MM.1S (cell line): Measurements from ENCODE around the gene SEC31B.

Experiments used
- DNase-seq: peaks from one replicate; pipeline ENCODE4 v3.0.0-alpha.2; 2015
- H2AFZ ChIP-seq: fragments of 300-600 bp; sonication (generic); 2 replicates; pipeline ENCODE4 v1.6.0; 2016; ENCODE audit warnings: antibody characterized with exemption, low read length
- H3F3A ChIP-seq: fragments of 300-600 bp; sonication (generic); 2 replicates; pipeline ENCODE4 v1.6.1; 2016; ENCODE audit warnings: mild to moderate bottlenecking, antibody characterized with exemption, low read length, moderate library complexity, mixed read lengths; ENCODE audit not compliant: insufficient read depth
- H3K27ac ChIP-seq: fragments of 300-600 bp; sonication (generic); 2 replicates; pipeline ENCODE4 v1.5.1; 2016; ENCODE audit warnings: mild to moderate bottlenecking, low read length
- H3K27me3 ChIP-seq: fragments of 300-600 bp; sonication (generic); replicated peaks from 2 replicates; pipeline ENCODE4 v1.6.0; 2016; ENCODE audit warnings: low read length; ENCODE audit not compliant: insufficient read depth
- H3K36me3 ChIP-seq: fragments of 300-600 bp; sonication (generic); replicated peaks from 2 replicates; pipeline ENCODE4 v1.6.1; 2016; ENCODE audit warnings: mild to moderate bottlenecking, low read length, mixed read lengths; ENCODE audit not compliant: insufficient read depth
- H3K4me1 ChIP-seq: fragments of 300-600 bp; sonication (generic); 2 replicates; pipeline ENCODE4 v1.6.1; 2016; ENCODE audit warnings: low read length, mixed read lengths
- H3K4me2 ChIP-seq: fragments of 300-600 bp; sonication (generic); 2 replicates; pipeline ENCODE4 v1.6.0; 2016; ENCODE audit warnings: low read depth, low read length
- H3K4me3 ChIP-seq: fragments of 300-600 bp; sonication (generic); 2 replicates; pipeline ENCODE4 v1.5.1; 2016; ENCODE audit warnings: low read length, mixed read lengths
- H3K79me2 ChIP-seq: fragments of 300-600 bp; sonication (generic); 2 replicates; pipeline ENCODE4 v1.6.1; 2016; ENCODE audit warnings: mixed run types, low read length, mixed read lengths
- H3K9ac ChIP-seq: fragments of 300-600 bp; sonication (generic); 2 replicates; pipeline ENCODE4 v1.6.1; 2016; ENCODE audit warnings: low read length, mixed read lengths
- H3K9me2 ChIP-seq: fragments of 300-600 bp; sonication (generic); replicated peaks from 2 replicates; pipeline ENCODE4 v1.6.1; 2016; ENCODE audit warnings: mild to moderate bottlenecking, low read length, mixed read lengths; ENCODE audit not compliant: insufficient read depth
- H3K9me3 ChIP-seq: fragments of 300-600 bp; sonication (generic); replicated peaks from 2 replicates; pipeline ENCODE4 v1.6.1; 2016; ENCODE audit warnings: mild to moderate bottlenecking, low read length, mixed read lengths; ENCODE audit not compliant: insufficient read depth
- H4K20me1 ChIP-seq: fragments of 300-600 bp; sonication (generic); 2 replicates; pipeline ENCODE4 v1.6.1; 2016; ENCODE audit warnings: mild to moderate bottlenecking, low read length, moderate library complexity, mixed read lengths; ENCODE audit not compliant: insufficient read depth
- EZH2 ChIP-seq: fragments of 300-600 bp; sonication (generic); optimal IDR thresholded peaks from 2 replicates; pipeline ENCODE3; 2017; ENCODE audit warnings: low read depth, mild to moderate bottlenecking, antibody characterized with exemption, low read length, mixed read lengths
- EZH2phosphoT487 ChIP-seq: fragments of 300-600 bp; sonication (generic); IDR thresholded peaks from 2 replicates; pipeline ENCODE4 v1.6.1; 2018; ENCODE audit warnings: antibody characterized with exemption, low read length
- TF ChIP-seq, protein P1 (sequence below): fragments of 300-600 bp; sonication (generic); IDR thresholded peaks from 2 replicates; pipeline ENCODE4 v1.5.1; 2016; ENCODE audit warnings: antibody characterized with exemption, low read length, mixed read lengths

Gene SEC31B

DNA sequence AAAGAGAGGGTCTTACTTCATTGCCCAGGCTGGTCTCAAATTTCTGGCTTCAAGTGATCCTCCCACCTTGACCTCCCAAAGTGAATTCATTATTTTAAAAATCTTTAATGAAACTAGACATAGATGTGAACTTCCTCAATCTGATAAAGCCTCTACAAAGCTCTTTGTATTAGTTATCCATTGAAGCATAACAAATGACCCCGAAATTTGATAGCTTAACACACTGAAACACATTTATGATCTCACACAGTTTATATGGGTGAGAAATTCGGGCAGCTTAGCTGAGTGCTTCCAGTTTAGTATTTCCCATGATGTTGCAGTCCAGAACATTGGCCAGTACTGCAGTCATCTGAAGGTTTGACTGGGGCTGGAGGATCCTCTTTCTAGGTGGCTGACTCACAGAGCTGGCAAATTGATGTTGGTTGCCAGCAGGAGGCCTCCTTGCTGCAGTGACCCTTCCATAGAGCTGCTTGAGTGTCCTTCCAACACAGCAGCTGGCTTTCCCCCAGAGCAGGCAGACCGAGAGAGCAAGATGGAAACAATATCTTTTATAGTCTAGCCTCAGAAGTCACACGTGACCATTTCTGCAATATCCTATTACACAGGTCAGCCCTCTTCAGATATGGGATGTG lies 73.4 kb downstream of the SEC31B start:
- H3K79me2 ChIP-seq: no peaks in the 10 kb centered on the region
- no peaks in the 10 kb centered on the region for H4K20me1 ChIP-seq
- no peak overlapping the region for H3K4me2 ChIP-seq
- no peak for DNase-seq
- no peak overlapping the region for H3K9ac ChIP-seq
- H3K9me3 ChIP-seq: no peaks in the 10 kb centered on the region
- TF ChIP-seq, protein P1, sequence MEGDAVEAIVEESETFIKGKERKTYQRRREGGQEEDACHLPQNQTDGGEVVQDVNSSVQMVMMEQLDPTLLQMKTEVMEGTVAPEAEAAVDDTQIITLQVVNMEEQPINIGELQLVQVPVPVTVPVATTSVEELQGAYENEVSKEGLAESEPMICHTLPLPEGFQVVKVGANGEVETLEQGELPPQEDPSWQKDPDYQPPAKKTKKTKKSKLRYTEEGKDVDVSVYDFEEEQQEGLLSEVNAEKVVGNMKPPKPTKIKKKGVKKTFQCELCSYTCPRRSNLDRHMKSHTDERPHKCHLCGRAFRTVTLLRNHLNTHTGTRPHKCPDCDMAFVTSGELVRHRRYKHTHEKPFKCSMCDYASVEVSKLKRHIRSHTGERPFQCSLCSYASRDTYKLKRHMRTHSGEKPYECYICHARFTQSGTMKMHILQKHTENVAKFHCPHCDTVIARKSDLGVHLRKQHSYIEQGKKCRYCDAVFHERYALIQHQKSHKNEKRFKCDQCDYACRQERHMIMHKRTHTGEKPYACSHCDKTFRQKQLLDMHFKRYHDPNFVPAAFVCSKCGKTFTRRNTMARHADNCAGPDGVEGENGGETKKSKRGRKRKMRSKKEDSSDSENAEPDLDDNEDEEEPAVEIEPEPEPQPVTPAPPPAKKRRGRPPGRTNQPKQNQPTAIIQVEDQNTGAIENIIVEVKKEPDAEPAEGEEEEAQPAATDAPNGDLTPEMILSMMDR: no peak
- TF ChIP-seq EZH2 (no peak), EZH2phosphoT487 (no peak)
- no peak overlapping the region for H3K4me3 ChIP-seq
- no peaks in the 10 kb centered on the region for H3K9me2 ChIP-seq
- no peaks in the 10 kb centered on the region for H3K4me1 ChIP-seq
- no peaks in the 10 kb centered on the region for H3F3A ChIP-seq
- no peak overlapping the region for H2AFZ ChIP-seq
- no peaks in the 10 kb centered on the region for H3K36me3 ChIP-seq
- no peak overlapping the region for H3K27ac ChIP-seq
- H3K27me3 ChIP-seq: no peaks in the 10 kb centered on the region

DNA sequence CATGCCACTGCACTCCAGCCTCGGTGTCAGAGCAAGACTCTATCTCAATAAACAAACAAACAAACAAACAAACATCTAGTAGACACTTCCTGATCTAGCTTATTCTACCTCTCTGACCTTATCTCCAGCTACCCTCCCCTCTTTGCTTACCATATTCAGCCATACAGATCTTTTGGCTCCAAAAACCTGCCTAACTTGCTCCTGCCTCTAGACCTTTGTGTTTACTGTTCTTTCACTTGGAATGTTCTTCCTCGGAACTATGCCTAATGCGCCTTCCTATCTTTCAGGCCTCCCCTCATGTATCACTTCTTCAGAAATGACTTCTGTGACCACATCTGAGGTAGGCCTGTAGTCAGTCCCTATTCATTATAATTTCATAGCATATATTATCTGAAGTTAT lies 77.1 kb downstream of the SEC31B start:
- Histone ChIP-seq H3K79me2 (no peaks in the 10 kb centered on the region), H3K4me2 (no peak overlapping the region), H3K27me3 (no peaks in the 10 kb centered on the region), H3K9me3 (no peaks in the 10 kb centered on the region), H3K4me1 (no peaks in the 10 kb centered on the region), H3K36me3 (no peaks in the 10 kb centered on the region), H2AFZ (no peak overlapping the region), H3F3A (no peaks in the 10 kb centered on the region), H3K4me3 (no peak overlapping the region), H3K9me2 (no peaks in the 10 kb centered on the region), H3K9ac (no peak overlapping the region), H3K27ac (no peak overlapping the region), H4K20me1 (no peaks in the 10 kb centered on the region)
- DNase-seq: no peak
- TF ChIP-seq EZH2: no peak
- TF ChIP-seq, protein P1: no peak
- no peak for TF ChIP-seq EZH2phosphoT487

DNA sequence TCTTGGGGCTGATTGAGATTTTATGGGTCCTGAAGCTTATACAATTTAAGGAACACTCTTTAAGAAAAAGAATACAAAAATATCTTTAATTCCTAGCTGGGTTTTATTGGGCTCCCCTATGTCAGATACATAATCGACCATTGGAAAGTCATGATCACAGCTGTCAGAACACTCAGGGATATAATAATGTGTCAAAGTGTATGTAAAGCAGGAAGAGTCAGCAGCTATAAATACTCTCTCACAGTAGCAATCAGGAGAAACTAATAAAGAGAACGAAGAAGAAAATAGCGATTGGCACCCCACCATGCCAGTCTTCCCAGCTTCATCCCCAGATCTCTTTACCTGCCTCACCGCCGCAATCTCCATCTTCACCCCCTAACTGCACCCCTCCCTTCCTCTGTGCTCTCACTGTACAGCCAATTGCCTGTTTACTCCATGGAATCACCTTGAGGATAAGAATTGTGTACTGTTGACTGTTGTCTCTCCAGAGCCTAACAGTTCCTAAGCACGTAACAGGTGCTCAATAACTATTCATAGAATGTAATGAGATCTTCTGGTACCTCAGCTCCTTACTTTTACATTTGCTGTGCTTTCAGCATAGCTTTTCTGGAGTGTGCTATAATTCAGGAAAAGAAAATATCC lies 80.9 kb downstream of the SEC31B start:
- H3K27me3 ChIP-seq: no peaks in the 10 kb centered on the region
- H3K4me2 ChIP-seq: no peak overlapping the region
- no peak overlapping the region for H3K4me3 ChIP-seq
- no peaks in the 10 kb centered on the region for H3K4me1 ChIP-seq
- H3K9ac ChIP-seq: no peak overlapping the region
- TF ChIP-seq EZH2 (no peak), EZH2phosphoT487 (no peak)
- TF ChIP-seq, protein P1: no peak
- H3K36me3 ChIP-seq: no peaks in the 10 kb centered on the region
- no peak overlapping the region for H3K27ac ChIP-seq
- H3F3A ChIP-seq: no peaks in the 10 kb centered on the region
- no peaks in the 10 kb centered on the region for H3K9me2 ChIP-seq
- no peaks in the 10 kb centered on the region for H3K79me2 ChIP-seq
- H3K9me3 ChIP-seq: no peaks in the 10 kb centered on the region
- H4K20me1 ChIP-seq: no peaks in the 10 kb centered on the region
- no peak for DNase-seq
- no peak overlapping the region for H2AFZ ChIP-seq
